ENCODE results near the gene MAGEA3.

MAGEA3 gene

GRCh38 chrX:152738560-152738959, 40.0 kb downstream of the MAGEA3 start:
- DNase-seq, result no peak

Data from NCI-H187 (cell line).